HepG2 (cell line): ENCODE data around the gene FMO2. TPM values are rescaled to one million over a fixed set of nuclear protein-coding genes. Genes with fewer than 3 reads are reported as not detected.
A peak's percentile ranks its signal among the peaks of the same experiment; 100 is the strongest.

Experiments used
- ATAC-seq: fragments of 200-7000 bp; cut with Tn5 transposase; 3 replicates; pipeline ENCODE4 v1.9.1; 2020; ENCODE audit warnings: mild to moderate bottlenecking, moderate library complexity
- BruUV-seq: library from RNA; stranded (reverse); fragments of 400-500 nt; replicated peaks from 2 replicates; lab custom pipeline; 2021; lab: Mats Ljungman, UMichigan
- CTCF ChIA-PET: fragments of 300-600 bp; formaldehyde crosslinking; extraction: SDS; loops from one replicate; lab custom pipeline; 2021; ENCODE audit warnings: low total read pairs, inconsistent platforms, low intra/inter-chr PET ratio; lab: Yijun Ruan, JAX
- POLR2A ChIA-PET: fragments of 350-600 bp; sonication (Branson Sonifier 250); formaldehyde crosslinking; loops from one replicate; lab custom pipeline; 2020; ENCODE audit warnings: antibody characterized with exemption, inconsistent platforms; lab: Yijun Ruan, JAX
- DNase-seq: peaks from one replicate; pipeline ENCODE4 v3.0.0-alpha.2; 2015; ENCODE audit warnings: low spot score
- FAIRE-seq: peaks from 3 replicates; lab custom pipeline; 2011; peaks lifted over from hg19 to GRCh38; lab: Jason Lieb, UNC
- H2AFZ ChIP-seq: one replicate; pipeline ENCODE4 v1.6.1; 2011; ENCODE audit warnings: low read length, inconsistent platforms
- H3K27ac ChIP-seq: fragments of 300-600 bp; 3 replicates; pipeline ENCODE4 v1.8.0; 2011; ENCODE audit warnings: mixed run types, mild to moderate bottlenecking, mixed read lengths, low read length, inconsistent platforms; ENCODE audit not compliant: insufficient read depth; ENCODE audit errors: extremely low read length
- H3K27me3 ChIP-seq, 2 experiments: fragments of 200-600 bp in 1 of 2; 2 replicates in 1 of 2; 3 replicates in 1 of 2; pipeline versions ENCODE4 v1.6.0 to v1.8.0; 2011; ENCODE audit warnings: low read length in 2 of 2, mild to moderate bottlenecking in 2 of 2, moderate library complexity in 2 of 2, inconsistent platforms in 1 of 2; ENCODE audit not compliant: insufficient read depth in 2 of 2, control insufficient read depth in 1 of 2
- H3K36me3 ChIP-seq, 2 experiments: fragments of 200-600 bp in 1 of 2; replicated peaks in 1 of 2; 2 replicates in 1 of 2; 3 replicates in 1 of 2; pipeline versions ENCODE4 v1.5.1 to v1.8.0; 2011; ENCODE audit warnings: low read length in 2 of 2, inconsistent platforms in 1 of 2; ENCODE audit not compliant: insufficient read depth in 2 of 2, control insufficient read depth in 1 of 2
- H3K4me1 ChIP-seq: 2 replicates; pipeline ENCODE4 v1.5.1; 2012; ENCODE audit warnings: low read length, inconsistent platforms; ENCODE audit not compliant: insufficient read depth
- H3K4me2 ChIP-seq: 2 replicates; pipeline ENCODE4 v1.6.0; 2011; ENCODE audit warnings: low read depth, low read length, inconsistent platforms
- H3K4me3 ChIP-seq, 3 experiments: fragments of 200-600 bp in 1 of 3; sonication (generic), shearing (Covaris generic) in 1 of 3; replicated peaks in 1 of 3; 2 replicates each; pipeline ENCODE4 v1.5.1; 2011 to 2016; ENCODE audit warnings: low read length in 3 of 3, inconsistent platforms in 2 of 3, low read depth in 2 of 3, mild to moderate bottlenecking in 2 of 3, control low read depth in 1 of 3, mixed read lengths in 1 of 3; ENCODE audit not compliant: insufficient read depth in 1 of 3
- H3K79me2 ChIP-seq: one replicate; pipeline ENCODE4 v1.6.1; 2011; ENCODE audit warnings: low read length, inconsistent platforms; ENCODE audit not compliant: insufficient read depth
- H3K9ac ChIP-seq: 2 replicates; pipeline ENCODE4 v1.6.0; 2011; ENCODE audit warnings: mild to moderate bottlenecking, low read depth, low read length, inconsistent platforms; ENCODE audit not compliant: insufficient read depth
- H3K9me3 ChIP-seq: 2 replicates; pipeline ENCODE4 v1.5.1; 2012; ENCODE audit warnings: mild to moderate bottlenecking, low read length
- H4K20me1 ChIP-seq: 2 replicates; pipeline ENCODE4 v1.6.0; 2011; ENCODE audit warnings: inconsistent platforms, mild to moderate bottlenecking, low read length, moderate library complexity; ENCODE audit not compliant: insufficient read depth
- GABPB1 ChIP-seq: IDR thresholded peaks from 2 replicates; pipeline ENCODE4 v1.6.1; 2016; ENCODE audit warnings: mild to moderate bottlenecking, missing genetic modification reagents, moderate library complexity, missing compliant biosample characterization
- HCFC1 ChIP-seq: fragments of 150-350 bp; IDR thresholded peaks from 2 replicates; pipeline ENCODE4 v1.6.1; 2014; ENCODE audit warnings: low read depth, low read length
- HHEX ChIP-seq: IDR thresholded peaks from 2 replicates; pipeline ENCODE4 v1.6.1; 2016; ENCODE audit warnings: control low read depth
- HNRNPK ChIP-seq: fragments of 200-400 bp; formaldehyde crosslinking; IDR thresholded peaks from 2 replicates; pipeline ENCODE4 v1.6.1; 2018; ENCODE audit warnings: low read length, low read depth, moderate library complexity, mild to moderate bottlenecking; ENCODE audit not compliant: poor library complexity, severe bottlenecking
- KDM4B ChIP-seq: sonication (generic); formaldehyde crosslinking; IDR thresholded peaks from 2 replicates; pipeline ENCODE4 v1.4.0; 2020; ENCODE audit warnings: missing genetic modification reagents
- MAFK ChIP-seq, 2 experiments: IDR thresholded peaks in 1 of 2; conservative IDR thresholded peaks in 1 of 2; 2 replicates each; pipeline ENCODE4 v1.6.1; 2011; ENCODE audit warnings: improper control_type of control experiment in 2 of 2, low read length in 2 of 2
- SOX5 ChIP-seq: IDR thresholded peaks from 2 replicates; pipeline ENCODE4 v1.6.1; 2016; ENCODE audit warnings: borderline replicate concordance
- SOX6 ChIP-seq, 2 experiments: fragments of 450-650 bp in 1 of 2; sonication (generic) in 1 of 2; formaldehyde crosslinking in 1 of 2; IDR thresholded peaks; 2 replicates each; pipeline versions ENCODE4 v1.4.0 to v1.6.1; 2017 to 2020; ENCODE audit warnings: antibody characterized with exemption in 1 of 2, mild to moderate bottlenecking in 1 of 2, missing genetic modification reagents in 1 of 2
- SP4 ChIP-seq: sonication (generic); formaldehyde crosslinking; IDR thresholded peaks from 2 replicates; pipeline ENCODE4 v1.8.1; 2023; ENCODE audit warnings: mild to moderate bottlenecking, missing genetic modification reagents
- TRIM24 ChIP-seq: sonication (generic); formaldehyde crosslinking; IDR thresholded peaks from 2 replicates; pipeline ENCODE4 v1.8.0; 2022; ENCODE audit warnings: mild to moderate bottlenecking, missing genetic modification reagents
- ZNF557 ChIP-seq: sonication (generic); formaldehyde crosslinking; IDR thresholded peaks from 2 replicates; pipeline ENCODE4 v1.4.0; 2020; ENCODE audit warnings: missing genetic modification reagents
- WGBS: methylation state at CpG from one replicate; pipeline ENCODE4 v1.1.6; 2017; ENCODE audit warnings: low lambda C conversion rate; 5-methylcytosine and 5-hydroxymethylcytosine counted together
- in situ Hi-C: cut with HindIII; loops from 2 replicates; pipeline ENCODE4 v1.10.0; 2017; ENCODE audit warnings: low pct_unique_long_range_greater_than_20kb; ENCODE audit not compliant: extremely low pct_ligation_motif_present
- intact Hi-C: fragments of 100-400 bp; cut with micrococcal nuclease; formaldehyde crosslinking; loops from one replicate; pipeline ENCODE4 v1.10.0; 2022; ENCODE audit not compliant: unreplicated experiment
- polyA plus RNA-seq, 8 experiments: library from polyadenylated mRNA; depleted of rRNA in 3 of 8; stranded (reverse) in 7 of 8; unstranded in 1 of 8; fragments of >200 nt; fragmentation: Illumina TruSeq in 4 of 8; extraction: Trizol in 4 of 8; gene quantifications; 2 replicates each; pipeline versions ENCODE4 v1.2.1 to v1.2.3, GENCODE V29; 2011 to 2016; ENCODE audit warnings: low read depth in 4 of 8, missing spikeins in 1 of 8, mixed read lengths in 1 of 8; ENCODE audit not compliant: insufficient read depth in 1 of 8
- total RNA-seq, 5 experiments: library from RNA; depleted of rRNA; stranded (reverse); fragments of >200 nt; fragmentation: Illumina TruSeq; extraction: Trizol; gene quantifications; 2 replicates each; pipeline ENCODE4 v1.2.3, GENCODE V29; 2016; ENCODE audit warnings: low read depth in 1 of 5
- TF ChIP-seq, protein P1 (sequence below), 2 experiments: sonication (generic) in 1 of 2; formaldehyde crosslinking in 1 of 2; IDR thresholded peaks; 2 replicates each; pipeline versions ENCODE4 v1.6.1 to v1.9.0; 2014 to 2022; ENCODE audit warnings: antibody characterized with exemption in 1 of 2, borderline replicate concordance in 1 of 2, inconsistent platforms in 1 of 2, low read depth in 1 of 2, missing genetic modification reagents in 1 of 2
- TF ChIP-seq, protein P2 (sequence below): sonication (generic); formaldehyde crosslinking; IDR thresholded peaks from 2 replicates; pipeline ENCODE4 v1.5.0; 2020; ENCODE audit warnings: mild to moderate bottlenecking, missing genetic modification reagents
- TF ChIP-seq, protein P3 (sequence below): IDR thresholded peaks from 2 replicates; pipeline ENCODE4 v1.6.1; 2016; ENCODE audit warnings: low read depth
- TF ChIP-seq, protein P4 (sequence below): IDR thresholded peaks from 2 replicates; pipeline ENCODE4 v1.6.1; 2016

FMO2 gene
- total and polyA plus RNA-seq, 2 of the 13 experiments (the other 11 are each of a cell fraction or from before 2014, with no cell fraction given): not detected

DNA sequence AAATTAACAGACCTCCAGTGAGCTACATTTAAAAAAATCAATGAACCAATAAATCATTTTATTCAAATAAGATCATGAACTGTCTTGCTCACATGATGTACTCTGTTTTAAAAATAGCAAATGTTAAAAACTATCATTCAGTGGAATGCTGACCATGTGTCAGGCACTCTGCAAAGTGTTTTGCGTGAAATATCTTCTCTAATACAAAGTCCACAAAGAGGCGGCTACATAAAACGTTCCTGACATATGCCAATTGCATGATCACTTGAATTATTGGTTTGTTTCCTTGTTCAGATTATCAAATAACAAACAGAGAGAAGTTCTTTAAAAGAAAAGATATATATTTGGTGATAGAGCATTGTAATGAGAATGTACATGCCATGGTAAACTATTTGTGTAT lies 10.7 kb downstream of the FMO2 start:
- H3K4me3 ChIP-seq: no peak overlapping the region
- under 1% methylated on average over 3 of the region's 3 CpGs for WGBS
- no peak overlapping the region for H3K27ac ChIP-seq
- H3K79me2 ChIP-seq: no peaks in the 10 kb centered on the region
- H3K4me1 ChIP-seq: peaks cover 11% of the 10 kb centered on the region; the same call in 1 of the 2 replicates
- H3K4me2 ChIP-seq: no peak overlapping the region
- ChIA-PET POLR2A (no interaction called here), CTCF (no interaction called here)
- in situ Hi-C loops (no loop called here), intact Hi-C loops (no loop called here)
- H3K9me3 ChIP-seq: no peaks in the 10 kb centered on the region
- H2AFZ ChIP-seq: no peak overlapping the region
- no peak for FAIRE-seq
- ATAC-seq: no peak
- no TSS peak for BruUV-seq
- peak; percentile 8 for DNase-seq
- no peaks in the 10 kb centered on the region for H3K36me3 ChIP-seq
- H3K9ac ChIP-seq: no peak overlapping the region
- H4K20me1 ChIP-seq: no peaks in the 10 kb centered on the region
- no peaks in the 10 kb centered on the region for H3K27me3 ChIP-seq
- TF ChIP-seq ZNF557 (no peak), HHEX (CRISPR knock-in tag) (peak; percentile 62; the same call in 1 of the 2 replicates), HCFC1 (no peak), KDM4B (CRISPR knock-in tag) (no peak), SOX5 (CRISPR knock-in tag) (peak; percentile 57), SOX6 (IDR thresholded peaks at IDR 0.05) (no peak), SOX6 (CRISPR knock-in tag; IDR thresholded peaks at IDR 0.05) (peak; percentile 30; the same call in 1 of the 2 replicates), GABPB1 (CRISPR knock-in tag) (no peak), HNRNPK (no peak), TRIM24 (no peak), MAFK (conservative IDR thresholded peaks at IDR 0.05 in 1 of 2, IDR thresholded peaks at IDR 0.05 in 1 of 2; ENCODE audit: low read length in 2 of 2) (no peak), SP4 (CRISPR knock-in tag) (no peak)
- TF ChIP-seq, protein P1, sequence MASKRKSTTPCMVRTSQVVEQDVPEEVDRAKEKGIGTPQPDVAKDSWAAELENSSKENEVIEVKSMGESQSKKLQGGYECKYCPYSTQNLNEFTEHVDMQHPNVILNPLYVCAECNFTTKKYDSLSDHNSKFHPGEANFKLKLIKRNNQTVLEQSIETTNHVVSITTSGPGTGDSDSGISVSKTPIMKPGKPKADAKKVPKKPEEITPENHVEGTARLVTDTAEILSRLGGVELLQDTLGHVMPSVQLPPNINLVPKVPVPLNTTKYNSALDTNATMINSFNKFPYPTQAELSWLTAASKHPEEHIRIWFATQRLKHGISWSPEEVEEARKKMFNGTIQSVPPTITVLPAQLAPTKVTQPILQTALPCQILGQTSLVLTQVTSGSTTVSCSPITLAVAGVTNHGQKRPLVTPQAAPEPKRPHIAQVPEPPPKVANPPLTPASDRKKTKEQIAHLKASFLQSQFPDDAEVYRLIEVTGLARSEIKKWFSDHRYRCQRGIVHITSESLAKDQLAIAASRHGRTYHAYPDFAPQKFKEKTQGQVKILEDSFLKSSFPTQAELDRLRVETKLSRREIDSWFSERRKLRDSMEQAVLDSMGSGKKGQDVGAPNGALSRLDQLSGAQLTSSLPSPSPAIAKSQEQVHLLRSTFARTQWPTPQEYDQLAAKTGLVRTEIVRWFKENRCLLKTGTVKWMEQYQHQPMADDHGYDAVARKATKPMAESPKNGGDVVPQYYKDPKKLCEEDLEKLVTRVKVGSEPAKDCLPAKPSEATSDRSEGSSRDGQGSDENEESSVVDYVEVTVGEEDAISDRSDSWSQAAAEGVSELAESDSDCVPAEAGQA (IDR thresholded peaks at IDR 0.05; ENCODE audit: low read depth): no peak
- TF ChIP-seq, protein P1 (CRISPR knock-in tag; IDR thresholded peaks at IDR 0.05; ENCODE audit: borderline replicate concordance): no peak
- TF ChIP-seq, protein P2, sequence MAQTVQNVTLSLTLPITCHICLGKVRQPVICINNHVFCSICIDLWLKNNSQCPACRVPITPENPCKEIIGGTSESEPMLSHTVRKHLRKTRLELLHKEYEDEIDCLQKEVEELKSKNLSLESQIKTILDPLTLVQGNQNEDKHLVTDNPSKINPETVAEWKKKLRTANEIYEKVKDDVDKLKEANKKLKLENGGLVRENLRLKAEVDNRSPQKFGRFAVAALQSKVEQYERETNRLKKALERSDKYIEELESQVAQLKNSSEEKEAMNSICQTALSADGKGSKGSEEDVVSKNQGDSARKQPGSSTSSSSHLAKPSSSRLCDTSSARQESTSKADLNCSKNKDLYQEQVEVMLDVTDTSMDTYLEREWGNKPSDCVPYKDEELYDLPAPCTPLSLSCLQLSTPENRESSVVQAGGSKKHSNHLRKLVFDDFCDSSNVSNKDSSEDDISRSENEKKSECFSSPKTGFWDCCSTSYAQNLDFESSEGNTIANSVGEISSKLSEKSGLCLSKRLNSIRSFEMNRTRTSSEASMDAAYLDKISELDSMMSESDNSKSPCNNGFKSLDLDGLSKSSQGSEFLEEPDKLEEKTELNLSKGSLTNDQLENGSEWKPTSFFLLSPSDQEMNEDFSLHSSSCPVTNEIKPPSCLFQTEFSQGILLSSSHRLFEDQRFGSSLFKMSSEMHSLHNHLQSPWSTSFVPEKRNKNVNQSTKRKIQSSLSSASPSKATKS (CRISPR knock-in tag): no peak
- TF ChIP-seq, protein P3, sequence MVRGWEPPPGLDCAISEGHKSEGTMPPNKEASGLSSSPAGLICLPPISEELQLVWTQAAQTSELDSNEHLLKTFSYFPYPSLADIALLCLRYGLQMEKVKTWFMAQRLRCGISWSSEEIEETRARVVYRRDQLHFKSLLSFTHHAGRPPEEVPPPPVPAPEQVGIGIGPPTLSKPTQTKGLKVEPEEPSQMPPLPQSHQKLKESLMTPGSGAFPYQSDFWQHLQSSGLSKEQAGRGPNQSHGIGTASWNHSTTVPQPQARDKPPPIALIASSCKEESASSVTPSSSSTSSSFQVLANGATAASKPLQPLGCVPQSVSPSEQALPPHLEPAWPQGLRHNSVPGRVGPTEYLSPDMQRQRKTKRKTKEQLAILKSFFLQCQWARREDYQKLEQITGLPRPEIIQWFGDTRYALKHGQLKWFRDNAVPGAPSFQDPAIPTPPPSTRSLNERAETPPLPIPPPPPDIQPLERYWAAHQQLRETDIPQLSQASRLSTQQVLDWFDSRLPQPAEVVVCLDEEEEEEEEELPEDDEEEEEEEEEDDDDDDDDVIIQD (CRISPR knock-in tag): no peak
- TF ChIP-seq, protein P4, sequence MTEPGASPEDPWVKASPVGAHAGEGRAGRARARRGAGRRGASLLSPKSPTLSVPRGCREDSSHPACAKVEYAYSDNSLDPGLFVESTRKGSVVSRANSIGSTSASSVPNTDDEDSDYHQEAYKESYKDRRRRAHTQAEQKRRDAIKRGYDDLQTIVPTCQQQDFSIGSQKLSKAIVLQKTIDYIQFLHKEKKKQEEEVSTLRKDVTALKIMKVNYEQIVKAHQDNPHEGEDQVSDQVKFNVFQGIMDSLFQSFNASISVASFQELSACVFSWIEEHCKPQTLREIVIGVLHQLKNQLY (CRISPR knock-in tag): 0 out of 2 replicates have a peak, but pooled peaks have one; percentile 65
